Thyroid gland (tissue), 4 donors: ENCODE data around the gene SIRT1.

Source experiments
- POLR2A ChIP-seq, 2 donors: fragments of 450-650 bp; IDR thresholded peaks; one replicate each; pipeline ENCODE4 v1.6.1; 2017; ENCODE audit warnings: antibody characterized with exemption in 2 of 2, mild to moderate bottlenecking in 2 of 2, moderate library complexity in 1 of 2
- TF ChIP-seq, protein P1 (sequence below), 6 experiments: fragments of 200-600 bp in 3 of 6; fragments of 450-650 bp in 3 of 6; sonication (generic) in 3 of 6; IDR thresholded peaks; one replicate each; pipeline ENCODE4 v1.5.1; 2016 to 2019; ENCODE audit warnings: antibody characterized with exemption in 6 of 6, mild to moderate bottlenecking in 2 of 6, inconsistent platforms in 1 of 6, moderate library complexity in 1 of 6

DNA sequence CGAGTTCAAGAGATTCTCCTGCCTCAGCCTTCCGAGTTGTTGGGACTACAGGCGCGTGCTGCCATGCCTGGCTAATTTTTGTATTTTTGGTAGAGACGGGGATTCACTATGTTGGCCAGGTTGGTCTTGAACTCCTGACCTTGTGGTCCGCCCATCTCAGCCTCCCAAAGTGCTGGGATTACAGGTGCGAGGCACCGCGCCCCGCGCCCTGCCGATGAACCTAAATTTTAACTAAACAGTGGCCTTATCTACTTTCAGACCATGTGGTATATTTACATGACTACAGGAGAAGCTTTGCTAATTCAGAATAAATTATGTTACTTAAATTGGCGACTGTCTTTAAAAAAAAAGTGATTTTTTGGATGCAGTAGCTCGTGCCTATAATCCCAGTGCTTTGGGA lies 9.2 kb downstream of the SIRT1 start:
- TF ChIP-seq, protein P1, sequence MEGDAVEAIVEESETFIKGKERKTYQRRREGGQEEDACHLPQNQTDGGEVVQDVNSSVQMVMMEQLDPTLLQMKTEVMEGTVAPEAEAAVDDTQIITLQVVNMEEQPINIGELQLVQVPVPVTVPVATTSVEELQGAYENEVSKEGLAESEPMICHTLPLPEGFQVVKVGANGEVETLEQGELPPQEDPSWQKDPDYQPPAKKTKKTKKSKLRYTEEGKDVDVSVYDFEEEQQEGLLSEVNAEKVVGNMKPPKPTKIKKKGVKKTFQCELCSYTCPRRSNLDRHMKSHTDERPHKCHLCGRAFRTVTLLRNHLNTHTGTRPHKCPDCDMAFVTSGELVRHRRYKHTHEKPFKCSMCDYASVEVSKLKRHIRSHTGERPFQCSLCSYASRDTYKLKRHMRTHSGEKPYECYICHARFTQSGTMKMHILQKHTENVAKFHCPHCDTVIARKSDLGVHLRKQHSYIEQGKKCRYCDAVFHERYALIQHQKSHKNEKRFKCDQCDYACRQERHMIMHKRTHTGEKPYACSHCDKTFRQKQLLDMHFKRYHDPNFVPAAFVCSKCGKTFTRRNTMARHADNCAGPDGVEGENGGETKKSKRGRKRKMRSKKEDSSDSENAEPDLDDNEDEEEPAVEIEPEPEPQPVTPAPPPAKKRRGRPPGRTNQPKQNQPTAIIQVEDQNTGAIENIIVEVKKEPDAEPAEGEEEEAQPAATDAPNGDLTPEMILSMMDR (IDR thresholded peaks at IDR 0.05): no peak
- no peak for TF ChIP-seq POLR2A (IDR thresholded peaks at IDR 0.05)
